ENCODE data around the gene AP1G2.

The AP1G2 gene

DNA sequence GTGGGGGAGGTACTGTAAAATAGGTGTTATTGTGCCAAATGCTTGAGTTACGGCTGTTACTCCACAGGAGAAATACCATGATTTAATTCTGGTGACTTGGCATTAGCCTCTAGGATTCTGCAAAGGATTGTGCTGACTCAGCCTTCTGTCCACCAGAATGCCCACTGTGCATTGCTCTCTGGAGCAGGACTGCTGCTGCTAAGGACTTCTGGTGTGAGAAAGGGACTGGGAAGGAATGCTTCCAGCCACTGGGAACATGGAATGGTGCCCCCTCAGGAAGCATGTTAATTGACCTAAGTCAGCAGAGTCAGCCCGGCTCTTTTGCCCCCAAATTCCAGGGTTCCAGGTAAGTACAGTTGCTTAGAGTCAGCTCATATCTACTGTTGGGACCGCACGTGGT lies 48.9 kb downstream of the AP1G2 start:
- no peak for DNase-seq (ENCODE audit: low read depth, low spot score)

GRCh38 chr14:23517650-23518326 lies 49.8 kb downstream of the AP1G2 start:
- DNase-seq (ENCODE audit: low read depth, low spot score), result no peak

DNA sequence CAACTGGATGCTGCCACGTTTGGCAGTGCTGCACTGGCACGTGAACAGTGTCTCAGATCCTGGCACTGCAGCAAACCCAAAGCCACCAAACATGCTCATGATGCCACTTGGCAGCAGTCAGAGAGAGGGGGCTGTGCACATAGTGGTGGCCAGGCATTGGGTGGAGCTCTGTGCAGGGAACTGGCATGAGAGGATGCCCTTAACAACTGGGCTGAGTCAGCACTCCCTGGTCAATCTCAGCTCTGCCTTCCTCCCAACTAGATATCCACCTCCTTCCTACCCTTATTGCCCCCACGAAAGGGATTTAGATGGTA lies 53.0 kb downstream of the AP1G2 start:
- no peak for DNase-seq (ENCODE audit: low read depth, low spot score)

DNA sequence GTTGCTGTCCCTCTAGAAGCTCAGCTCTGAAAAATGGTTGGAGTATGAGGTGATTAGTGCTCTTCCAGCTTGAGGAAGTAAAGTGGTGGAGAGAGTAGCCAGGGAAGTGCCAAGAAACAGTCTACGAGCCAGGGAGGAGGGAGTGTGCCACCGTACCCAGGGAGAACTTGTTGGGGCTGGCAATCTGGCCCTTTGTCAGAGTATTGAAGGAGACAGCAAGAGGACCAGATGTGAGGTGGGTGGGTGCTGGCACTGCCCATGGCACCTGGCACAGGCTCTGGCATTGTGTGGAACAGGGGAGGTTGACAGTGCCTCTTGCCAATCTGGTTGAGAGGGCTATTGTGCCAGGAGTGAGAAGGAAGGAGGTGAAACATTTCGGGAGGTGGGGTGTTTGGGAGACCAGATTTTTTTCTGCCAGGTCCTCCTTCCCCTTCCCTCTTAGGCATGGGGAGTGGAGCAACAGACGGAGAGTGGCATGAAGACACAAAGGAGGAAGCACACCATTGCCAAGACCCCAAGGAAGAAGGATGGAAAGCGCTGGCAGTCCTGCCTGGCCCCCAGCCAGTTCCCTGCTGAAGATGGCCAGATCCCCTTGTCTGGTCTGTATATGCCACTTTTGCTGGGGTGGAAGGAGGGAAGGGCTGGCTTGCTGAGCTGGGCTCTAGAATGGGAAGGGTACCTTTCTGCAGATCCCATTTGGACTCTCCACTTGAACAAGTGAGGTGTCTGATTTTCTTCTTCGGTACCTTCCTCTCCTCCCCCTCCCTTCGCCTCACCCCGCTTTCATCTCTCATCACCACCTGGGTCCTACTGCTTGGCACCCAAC lies 53.6 kb downstream of the AP1G2 start:
- DNase-seq (ENCODE audit: low read depth, low spot score), result no peak

DNA sequence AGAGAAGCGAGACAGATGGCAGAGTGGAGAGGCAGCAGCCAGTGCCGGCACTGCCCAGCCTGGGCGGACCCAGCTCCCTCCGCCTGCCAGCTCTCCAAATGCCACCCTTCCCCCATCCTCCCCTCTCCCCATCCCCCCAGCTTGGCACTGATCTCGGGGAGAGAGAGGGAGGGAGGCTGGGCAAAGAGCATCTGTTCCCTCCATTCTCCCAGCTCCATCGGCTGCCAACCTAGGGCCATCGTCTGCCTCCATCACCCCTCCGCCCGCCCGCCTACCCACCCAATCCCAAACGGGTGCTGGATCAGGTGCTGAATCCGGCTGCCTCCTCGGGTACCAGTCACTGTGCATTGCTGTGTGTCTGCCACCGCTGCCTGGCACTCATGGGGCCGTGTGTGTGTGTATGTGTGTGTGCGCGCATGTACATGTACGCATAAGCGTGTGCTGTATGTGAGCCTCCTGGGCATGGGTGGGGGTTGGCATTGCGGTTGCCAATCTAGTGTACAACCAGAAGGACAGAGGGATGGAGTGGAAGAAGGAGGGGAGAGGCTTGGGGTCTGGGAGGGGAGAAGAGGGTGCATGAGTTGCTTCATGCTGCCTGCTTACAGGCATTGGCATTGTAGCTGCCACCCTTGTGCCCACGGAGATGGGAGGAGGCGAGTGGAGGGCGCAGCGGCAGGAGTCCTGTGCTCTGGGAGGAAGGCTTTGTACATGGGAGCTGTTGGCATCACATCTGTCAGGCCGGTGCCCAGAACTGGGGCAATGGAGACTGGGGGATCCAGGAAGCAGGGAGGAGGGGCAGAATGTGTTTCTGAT lies 54.4 kb downstream of the AP1G2 start:
- no peak for DNase-seq (ENCODE audit: low read depth, low spot score)

GRCh38 chr14:23512156-23512555 lies 55.4 kb downstream of the AP1G2 start:
- no peak for DNase-seq (ENCODE audit: low read depth, low spot score)

All from smooth muscle cell of the brain vasculature (primary cell).